ENCODE measurements around the gene VGLL2.
A peak's percentile ranks its signal among the peaks of the same experiment; 100 is the strongest.
"Not testable (repeated sequence)": the region's sequence is repeated elsewhere in the genome, so short reads cannot be mapped to it uniquely, and the experiment has no call there.

VGLL2 gene, protein sequence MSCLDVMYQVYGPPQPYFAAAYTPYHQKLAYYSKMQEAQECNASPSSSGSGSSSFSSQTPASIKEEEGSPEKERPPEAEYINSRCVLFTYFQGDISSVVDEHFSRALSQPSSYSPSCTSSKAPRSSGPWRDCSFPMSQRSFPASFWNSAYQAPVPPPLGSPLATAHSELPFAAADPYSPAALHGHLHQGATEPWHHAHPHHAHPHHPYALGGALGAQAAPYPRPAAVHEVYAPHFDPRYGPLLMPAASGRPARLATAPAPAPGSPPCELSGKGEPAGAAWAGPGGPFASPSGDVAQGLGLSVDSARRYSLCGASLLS
- total RNA-seq, result 0 reads per million in 2 donors

GRCh38 chr6:117265410-117266256, at the start of gene VGLL2:
TSS of gene VGLL2 (plus strand) at chr6:117265558. CDS start at chr6:117265764, 206 bp downstream.
- peak in 1 of 5 experiments; percentile 11 for DNase-seq

GRCh38 chr6:117222861-117223260, 42.5 kb upstream of the VGLL2 start:
- DNase-seq, result no peak

- no peak for DNase-seq
Measured at GRCh38 chr6:117226778-117227177, 38.6 kb upstream of the VGLL2 start.

DNA sequence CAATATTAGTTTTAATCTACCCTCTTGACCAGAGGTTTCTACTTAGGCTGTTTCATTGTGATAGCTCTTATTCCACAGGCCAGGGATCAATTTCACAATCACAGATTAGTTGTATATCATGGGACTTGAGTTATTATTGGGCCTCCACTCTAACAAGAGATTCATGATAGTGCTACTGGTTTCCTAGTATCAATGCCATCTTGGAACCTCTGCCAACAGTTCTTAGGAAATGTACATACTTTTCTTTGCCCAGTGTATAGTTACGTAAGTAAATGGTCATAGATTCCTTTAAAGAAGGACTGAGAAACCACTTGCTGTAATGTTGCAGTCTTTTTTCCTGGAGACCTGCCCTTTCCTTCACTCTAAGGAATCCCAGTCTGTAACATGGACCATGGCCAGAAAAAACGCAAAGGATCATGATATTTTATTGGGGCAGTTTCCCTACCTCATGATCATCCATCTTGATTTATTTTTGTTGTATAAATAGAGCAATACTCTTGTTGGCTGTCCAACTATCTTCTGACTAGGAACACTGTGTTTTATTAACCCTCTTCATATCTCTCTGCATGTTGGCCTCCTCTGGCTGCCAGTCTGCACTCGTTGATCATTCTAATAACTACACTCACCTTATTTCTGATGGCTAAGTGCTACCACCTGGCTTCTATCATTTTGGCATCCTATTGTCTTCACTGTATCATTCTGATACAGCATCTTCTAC, 38.0 kb upstream of the VGLL2 start:
- no peak for DNase-seq

DNA sequence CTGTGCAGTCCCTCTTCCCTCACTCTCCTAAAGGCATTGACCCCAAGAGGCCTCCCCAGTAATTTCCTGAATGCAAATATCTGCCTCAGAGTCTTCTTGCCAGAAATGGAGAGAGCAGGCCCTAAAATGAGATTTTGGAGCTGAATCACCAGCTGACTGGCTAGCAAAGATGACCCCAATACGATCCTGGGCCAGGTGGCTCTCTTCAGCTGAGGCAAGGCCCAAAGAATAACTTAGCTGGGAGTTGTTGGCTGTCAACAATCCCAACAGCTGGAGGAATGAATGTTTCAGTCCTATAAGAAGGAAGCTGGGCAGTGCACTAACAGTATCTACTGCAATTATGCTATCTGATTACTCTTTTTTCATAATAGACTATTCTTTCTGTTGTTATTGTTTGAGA, 37.2 kb upstream of the VGLL2 start:
- no peak for DNase-seq

DNA sequence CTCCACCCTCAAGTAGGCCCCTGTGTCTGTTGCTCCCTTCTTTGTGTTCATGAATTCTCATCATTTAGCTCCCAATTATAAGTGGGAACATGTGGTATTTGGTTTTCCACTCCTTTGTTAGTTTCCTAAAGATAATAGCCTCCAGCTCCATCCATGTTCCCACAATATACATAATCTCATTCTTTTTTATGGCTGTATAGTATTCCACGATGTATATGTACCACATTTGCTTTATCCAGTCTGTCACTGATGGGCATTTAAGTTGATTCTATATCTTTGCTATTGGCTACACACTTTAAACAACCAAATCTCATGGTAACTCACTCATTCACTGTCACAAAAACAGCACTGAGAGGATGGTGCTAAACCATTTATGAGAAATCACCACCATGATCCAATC, 35.5 kb upstream of the VGLL2 start:
- DNase-seq, result no peak

DNA sequence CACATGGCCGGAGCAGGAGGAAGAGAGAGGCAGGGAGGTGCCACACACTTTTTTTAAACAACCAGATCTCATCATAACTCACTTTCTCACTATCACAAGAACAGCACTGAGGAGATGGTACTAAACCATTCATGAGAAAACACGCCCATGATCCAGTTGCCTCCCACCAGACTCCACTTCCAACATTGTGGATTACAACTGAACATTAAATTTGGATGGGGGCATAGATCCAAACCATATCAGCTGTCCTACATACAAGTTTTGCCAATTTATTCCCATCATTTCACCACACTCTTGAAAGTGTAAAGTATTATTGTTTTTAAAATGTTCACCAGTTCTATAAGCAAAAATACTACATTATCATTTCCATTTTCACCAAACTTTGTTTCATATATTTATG, 33.9 kb upstream of the VGLL2 start:
- no peak for DNase-seq

DNA sequence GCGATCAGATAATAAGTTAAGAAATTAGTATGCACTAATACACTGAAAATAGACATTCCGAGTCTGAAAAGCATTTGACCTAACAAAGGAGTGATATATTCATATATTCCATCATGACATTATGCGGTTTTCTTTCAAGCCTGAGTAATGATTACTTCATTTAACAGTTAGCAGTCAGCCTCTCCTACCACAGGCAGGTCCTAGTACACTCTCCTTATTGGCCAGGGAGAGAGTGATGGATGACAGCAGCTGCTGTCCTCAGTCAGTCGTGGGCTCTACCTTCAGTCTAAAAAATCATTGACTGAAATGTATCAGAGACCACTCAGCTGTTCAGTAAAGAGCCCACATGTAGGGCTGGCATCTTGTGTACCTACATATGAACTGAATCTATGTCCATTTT, 33.2 kb upstream of the VGLL2 start:
- DNase-seq, result no peak

DNA sequence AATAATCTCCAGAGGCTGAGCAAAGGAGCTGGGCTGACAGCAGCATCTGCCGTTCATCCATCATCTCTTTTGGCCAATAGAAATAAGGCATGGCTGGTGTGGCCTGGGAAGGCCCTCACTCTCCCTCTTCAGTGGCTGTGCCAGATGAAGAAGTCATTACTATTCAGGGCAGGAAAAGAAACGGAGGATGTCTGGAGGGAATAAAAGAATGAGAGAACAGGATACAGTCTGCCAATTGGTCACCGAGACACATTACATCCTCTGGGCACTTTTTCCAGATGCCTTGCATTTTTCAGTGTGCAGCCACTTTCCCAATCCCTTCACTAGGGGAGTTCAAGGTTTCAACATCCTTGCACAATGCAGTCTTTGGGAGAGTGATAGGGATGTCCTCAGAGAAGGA, 32.2 kb upstream of the VGLL2 start:
- DNase-seq, result no peak

- no peak for DNase-seq
Measured at GRCh38 chr6:117237561-117237960, 27.8 kb upstream of the VGLL2 start.

DNA sequence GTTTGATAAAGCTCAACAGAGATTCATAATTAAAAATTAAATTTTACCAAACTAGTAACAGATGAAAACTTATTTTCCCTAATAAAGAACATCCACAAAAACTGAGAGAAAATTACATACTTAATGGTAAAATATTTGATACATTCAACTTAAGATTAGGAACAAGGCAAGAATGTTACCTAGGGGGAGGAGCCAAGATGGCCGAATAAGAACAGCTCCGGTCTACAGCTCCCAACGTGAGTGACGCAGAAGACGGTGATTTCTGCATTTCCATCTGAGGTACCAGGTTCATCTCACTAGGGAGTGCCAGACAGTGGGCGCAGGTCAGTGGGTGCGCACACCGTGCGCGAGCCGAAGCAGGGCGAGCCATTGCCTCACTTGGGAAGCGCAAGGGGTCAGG, 20.8 kb upstream of the VGLL2 start:
- DNase-seq, result not testable (repeated sequence)

DNA sequence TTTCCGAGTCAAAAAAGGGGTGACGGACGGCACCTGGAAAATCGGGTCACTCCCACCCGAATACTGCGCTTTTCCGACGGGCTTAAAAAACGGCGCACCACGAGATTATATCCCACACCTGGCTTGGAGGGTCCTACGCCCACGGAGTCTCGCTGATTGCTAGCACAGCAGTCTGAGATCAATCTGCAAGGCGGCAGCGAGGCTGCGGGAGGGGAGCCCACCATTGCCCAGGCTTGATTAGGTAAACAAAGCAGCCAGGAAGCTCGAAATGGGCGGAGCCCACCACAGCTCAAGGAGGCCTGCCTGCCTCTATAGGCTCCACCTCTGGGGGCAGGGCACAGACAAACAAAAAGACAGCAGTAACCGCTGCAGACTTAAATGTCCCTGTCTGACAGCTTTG, 20.4 kb upstream of the VGLL2 start:
- DNase-seq, result not testable (repeated sequence)

- DNase-seq, result no peak
Measured at GRCh38 chr6:117253785-117254184, 11.6 kb upstream of the VGLL2 start.

- DNase-seq, result no peak
Measured at GRCh38 chr6:117262799-117263198, 2.6 kb upstream of the VGLL2 start.

DNA sequence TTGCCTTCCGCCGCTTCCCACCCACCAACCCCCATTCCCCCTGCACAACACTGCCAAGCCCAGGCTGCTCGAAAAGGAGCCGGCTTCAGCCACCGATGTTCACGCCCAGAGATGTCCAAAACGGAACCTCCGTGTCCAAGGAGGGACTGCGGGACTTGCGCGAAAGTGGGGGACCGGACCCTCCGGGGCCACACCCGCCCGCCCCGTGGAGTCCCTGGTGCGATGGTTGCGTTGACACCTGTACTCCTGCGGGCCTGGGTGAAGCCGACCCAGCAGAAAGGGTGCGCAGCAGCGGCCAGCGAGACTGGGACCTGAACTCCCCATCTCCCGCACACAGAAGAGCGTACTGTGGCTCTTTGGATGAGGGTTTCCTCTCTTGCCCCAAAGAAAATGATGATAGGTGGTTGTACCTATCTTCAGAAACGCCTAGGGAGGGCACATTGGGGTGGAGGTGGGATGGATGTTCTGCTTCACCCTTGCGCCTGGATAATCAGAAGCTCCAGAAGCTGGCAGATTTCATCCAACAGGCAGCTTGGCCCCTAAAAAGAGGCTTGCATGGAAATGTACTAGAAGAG, 1.9 kb upstream of the VGLL2 start:
- DNase-seq, result no peak

- DNase-seq, result no peak
Measured at GRCh38 chr6:117264369-117264691, 1.0 kb upstream of the VGLL2 start.

GRCh38 chr6:117264692-117265409, 507 bp upstream of the VGLL2 start:
- peak in 1 of 5 experiments; percentile 5 for DNase-seq

GRCh38 chr6:117266257-117267053, 1.1 kb downstream of the VGLL2 start:
- DNase-seq, result no peak

DNA sequence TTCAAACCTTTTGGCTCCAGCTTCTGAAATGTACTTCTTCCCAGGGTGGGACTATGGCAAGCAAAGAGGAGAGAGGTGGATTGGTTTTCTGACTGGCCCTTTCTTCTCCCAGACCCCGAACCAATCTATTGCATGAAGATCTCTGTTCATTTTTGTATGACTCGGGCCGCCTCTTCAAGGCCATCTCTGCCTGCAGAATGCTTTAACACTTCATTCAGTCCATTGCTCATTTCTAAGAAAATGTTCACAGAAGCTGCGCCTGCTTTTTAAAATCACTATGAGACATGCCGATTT, 1.6 kb downstream of the VGLL2 start:
- no peak for DNase-seq

DNA sequence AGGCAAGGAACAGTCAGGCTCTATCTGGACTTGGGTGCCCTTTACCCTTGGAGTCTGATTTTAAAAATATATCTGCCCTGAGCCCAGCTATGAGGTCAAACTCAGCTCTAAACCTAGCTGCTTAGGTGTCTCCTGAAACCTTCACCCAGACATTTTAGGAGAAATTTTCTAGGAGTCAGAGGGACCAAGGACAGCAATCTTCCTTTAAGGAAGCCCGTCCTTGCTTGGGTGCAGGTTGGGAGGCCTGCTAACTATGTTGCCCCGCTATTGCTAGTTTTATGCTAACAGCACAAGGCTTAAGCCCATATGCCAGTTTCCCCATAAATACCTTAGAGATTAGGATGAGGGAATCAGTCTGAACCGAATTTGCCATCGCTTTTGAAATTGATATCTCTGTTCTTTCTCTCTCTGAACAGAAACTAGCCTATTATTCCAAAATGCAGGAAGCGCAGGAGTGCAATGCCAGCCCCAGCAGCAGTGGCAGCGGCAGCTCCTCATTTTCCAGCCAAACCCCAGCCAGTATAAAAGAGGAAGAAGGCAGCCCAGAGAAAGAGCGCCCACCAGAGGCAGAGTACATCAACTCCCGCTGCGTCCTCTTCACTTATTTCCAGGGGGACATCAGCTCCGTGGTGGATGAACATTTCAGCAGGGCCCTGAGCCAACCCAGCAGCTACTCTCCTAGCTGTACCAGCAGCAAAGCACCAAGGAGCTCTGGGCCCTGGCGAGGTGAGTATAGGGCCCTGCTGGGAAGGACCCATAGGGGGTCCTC, 2.6 kb downstream of the VGLL2 start:
- no peak for DNase-seq

DNA sequence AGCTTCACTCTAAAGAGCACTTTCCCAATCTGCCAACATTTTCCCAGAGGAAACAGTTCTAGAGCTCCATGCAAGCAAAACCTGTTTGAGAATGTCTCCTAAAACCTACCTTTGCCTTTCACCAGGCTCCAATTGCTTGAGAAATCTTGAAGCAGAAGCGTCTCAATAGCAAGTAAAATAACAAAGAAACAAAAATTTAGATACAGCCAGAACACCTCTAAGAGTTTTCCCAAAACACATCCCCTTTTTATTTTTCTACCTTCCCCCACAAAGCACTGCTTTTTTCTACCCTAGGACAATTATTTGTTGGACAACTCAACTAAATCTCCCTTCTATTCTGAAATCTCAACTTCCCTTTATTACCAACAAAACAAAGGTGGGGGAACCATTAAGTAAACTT, 3.6 kb downstream of the VGLL2 start:
- no peak for DNase-seq

Measured in T-helper 2 cell (primary cell).